DMS153 treated with DMSO at 0.1 percent for 48 hours (cell line): ENCODE measurements around the gene ALPI.

Experiments used
- DNase-seq: peaks from one replicate; lab custom pipeline; 2025; ENCODE audit not compliant: unreplicated experiment; lab: John Stamatoyannopoulos, UW

The ALPI gene

DNA sequence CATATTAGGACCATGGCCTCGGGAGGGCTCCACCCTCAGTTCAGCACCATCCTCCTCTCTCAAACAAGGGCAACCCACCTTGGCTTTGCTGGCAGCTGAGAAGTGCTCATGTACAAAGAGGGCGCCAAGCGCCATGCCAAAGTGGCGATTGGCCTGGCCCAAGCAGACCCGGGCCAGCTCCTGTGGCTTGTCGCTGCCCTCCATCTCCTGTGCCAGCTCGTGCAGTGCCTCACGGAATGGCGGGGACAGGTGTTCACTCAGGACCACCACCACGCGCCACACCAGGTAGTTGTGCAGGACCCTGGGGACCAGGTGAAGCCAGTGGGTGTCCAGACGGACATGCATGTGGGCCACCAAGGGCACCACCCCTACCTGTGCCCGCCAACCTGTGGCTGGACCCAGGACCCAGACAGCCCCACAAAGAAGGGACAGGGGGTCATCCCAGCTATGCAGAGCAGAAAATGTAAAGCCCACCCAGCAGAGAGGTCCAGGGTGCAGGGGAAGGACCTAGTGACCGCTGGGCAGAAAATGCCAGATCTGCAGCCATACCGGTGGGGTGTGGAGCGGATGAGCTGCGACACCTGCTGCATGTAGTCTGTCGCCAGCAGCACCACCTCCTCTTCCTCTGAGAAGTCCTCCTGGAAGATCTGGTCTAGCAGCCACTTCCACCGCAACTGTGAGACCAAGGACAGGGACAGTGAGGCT lies 28.1 kb downstream of the ALPI start:
- DNase-seq, result no peak

DNA sequence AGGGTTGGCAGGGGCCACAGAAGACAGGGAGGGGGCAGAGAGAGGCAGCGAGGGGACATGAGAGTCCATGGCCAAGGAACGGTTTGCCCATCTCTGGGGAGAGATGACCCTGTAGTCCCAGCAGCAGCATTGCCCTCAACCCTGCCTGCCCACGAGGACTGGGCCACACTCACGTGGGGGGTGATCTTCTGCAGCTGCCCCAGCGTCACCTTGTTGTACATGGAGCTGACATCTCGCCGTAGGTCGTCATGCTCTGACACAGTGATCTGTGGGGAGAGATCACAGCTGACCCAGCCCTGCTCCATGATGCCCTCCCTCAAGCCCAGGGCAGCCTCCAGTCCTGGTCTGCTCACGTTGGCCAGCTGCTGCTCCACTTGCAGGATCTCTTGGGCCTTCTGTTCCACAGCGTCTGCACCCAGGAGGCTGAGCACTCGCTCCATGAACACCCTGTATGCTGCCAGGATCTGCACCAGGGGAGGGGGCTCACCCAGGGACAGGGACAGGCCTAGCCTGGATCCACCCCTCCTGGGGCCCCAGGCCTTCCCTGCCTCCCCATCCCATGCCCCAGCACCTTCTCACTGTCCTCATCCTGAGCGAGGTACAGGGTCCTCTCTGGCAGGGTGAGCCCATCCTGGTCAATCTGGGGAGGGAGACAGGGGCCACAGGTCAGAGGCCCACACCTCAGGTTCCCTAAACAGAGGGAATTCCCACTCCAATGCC lies 28.8 kb downstream of the ALPI start:
- DNase-seq, result no peak

DNA sequence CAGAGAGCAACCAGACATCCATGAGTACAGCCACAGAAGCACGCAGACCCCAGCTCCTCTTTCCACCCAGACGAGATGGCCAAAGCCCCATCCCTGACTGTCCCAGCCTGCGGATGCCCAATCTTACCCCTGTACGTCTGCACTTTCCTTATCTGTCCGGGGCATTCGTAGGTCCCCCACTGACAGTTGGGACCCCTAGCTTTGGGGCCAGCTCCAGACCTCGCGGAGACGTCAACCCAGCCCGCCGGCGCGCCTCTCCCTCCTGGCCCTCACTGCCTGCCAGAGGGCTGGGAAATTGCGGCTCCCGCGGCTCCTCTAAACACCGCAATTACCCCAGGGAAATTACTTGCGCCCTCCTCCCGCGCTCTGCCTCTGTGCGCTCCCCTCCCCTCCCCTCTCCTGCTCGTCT lies 29.4 kb downstream of the ALPI start:
- no peak for DNase-seq

DNA sequence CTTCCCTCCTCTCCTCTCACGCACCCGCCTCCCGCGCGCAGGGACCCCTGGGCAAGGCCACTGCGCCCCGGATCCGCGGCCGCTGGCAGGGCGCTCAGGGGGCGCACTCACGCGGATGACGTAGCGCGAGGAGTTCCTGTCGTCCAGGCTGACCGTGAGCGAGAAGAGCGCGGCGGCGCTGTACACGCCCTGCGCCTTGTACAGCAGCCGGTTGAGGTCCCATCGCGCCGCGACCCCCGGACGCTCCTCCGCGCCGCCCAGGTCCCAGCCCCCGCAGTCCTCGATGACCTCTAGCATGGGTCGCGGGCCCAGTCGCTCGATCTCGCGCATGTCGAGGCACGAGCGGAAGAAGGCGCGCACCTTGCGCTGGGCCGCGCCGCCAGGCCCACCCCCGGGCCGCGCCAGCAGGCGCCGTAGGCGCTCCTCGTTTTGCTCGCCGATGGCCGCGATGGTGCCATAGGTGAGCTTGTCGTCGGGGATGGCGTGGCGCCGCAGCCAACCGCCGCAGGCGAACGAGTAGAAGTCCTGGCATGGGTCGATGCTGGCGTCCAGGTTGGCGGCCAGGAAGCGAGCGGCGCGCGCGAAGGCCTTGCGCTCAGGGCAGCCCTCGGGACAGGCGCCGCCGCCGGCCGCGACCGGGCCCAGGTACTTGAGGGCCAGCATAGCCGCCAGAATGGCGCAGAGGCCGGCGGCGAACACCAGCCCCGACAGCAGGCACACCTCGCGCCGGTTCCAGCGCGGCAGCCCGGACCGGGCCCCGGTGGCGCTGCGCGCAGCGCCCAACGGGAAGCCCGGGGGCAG lies 30.0 kb downstream of the ALPI start:
- DNase-seq, result no peak

DNA sequence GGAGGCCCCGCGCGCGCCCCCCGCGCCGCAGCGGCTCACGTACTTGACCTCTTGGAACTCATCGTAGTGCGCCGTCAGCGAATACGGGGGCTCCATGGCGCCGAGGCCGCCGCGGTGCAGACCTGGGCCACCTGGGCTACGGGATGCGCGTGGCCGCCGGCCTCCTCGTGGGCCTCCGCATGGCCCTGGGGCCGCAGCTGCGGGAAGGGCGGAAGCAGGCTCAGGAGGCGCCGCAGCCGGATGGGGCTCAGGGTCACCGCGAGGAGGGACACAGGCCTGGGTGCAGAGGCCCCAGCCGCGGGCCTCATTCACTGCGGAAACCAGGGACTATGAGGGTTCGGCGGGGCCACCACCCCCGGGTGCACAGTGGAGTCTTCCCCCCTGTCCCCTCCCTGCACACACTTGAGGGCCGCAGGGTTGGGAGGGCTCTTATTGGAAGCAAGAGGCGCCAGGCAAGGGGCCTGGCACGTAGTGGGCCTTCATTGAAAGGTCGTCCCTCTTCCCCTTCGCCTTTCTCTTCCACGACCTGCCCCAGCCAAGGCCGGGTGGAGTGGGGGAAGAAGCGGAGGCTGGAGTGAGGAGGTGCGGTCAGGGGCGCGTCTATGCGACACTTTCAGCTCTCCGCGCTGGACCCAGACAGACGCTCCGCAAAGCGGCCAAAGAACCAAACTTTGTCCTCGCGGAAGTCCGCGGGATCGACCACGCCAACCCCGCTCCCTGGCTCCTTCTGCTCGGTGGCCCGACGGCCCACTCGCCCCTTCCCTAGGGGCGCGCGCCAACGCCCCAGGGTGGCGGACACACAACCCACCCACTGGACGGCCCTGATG lies 30.8 kb downstream of the ALPI start:
- DNase-seq, result no peak

DNA sequence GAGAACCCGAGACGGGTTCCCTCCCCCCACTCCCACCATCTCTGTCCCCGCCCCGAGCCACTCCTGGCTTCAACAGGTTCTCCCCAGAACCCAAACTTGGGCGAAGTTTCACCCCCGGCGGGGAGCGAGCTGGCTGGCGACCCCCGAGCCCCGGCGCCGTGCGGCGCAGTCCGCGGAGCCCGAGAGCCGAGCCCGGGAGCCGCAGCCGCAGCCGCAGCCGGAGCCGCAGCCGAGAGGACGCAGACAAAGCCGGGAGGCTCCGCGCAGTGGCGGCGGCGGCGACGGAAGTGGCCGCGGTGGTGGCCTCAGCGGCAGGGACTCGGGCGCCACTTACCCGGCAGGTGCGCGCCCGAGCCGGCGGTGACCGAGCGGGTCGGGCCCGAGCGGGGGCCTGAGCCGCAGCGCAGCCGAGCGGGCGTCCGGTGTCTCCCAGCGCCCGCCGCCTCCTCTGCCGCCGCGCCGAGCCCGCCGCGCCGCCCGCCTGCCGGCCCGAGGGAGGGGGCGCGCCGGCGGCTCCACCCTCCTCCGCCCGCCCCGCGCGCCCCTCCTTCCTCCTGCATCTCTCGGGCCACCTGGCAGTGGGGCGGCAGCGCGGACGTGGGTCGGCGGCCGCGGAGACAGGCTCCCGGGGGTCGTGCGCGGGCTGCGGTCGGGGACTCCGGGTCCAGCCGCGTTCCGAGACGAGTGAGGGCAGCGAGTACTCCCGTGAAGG lies 31.6 kb downstream of the ALPI start, which contains the start of gene ECEL1:
Gene ECEL1 (minus strand): TSS at position 450 of the 712 bp plus-strand sequence. CDS start 1,181 bp downstream, outside the sequence.
- DNase-seq, result no peak

DNA sequence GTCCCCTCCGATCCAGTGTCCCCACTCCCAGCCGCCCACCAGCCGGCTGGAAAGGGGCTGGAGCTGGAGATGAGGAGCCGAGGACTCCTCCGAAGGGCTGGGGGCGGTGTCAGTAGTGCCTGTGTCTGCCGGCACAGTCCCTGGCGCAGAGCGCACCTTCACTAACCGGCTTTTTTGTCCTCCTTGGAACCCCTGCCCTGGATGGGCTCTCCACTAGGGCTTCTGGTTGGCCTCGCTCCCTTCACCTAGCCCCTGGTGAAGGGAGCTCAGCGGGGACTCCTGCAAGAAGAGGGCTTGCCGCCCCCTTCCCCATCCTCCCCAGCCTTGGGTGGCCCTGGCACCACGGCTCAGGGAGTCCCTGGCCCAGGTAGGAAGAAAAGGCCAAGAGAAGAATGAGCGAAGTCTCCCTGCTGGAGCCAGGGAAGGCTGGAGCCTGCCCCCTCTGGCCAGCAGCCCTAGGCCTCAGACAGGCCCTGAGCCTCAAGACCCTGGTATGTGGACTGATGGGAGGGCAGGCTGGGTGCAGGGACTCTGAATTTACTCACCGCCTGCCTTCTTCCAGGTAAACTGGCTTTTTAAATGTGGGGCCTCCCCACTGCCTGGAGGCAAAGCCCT lies 32.3 kb downstream of the ALPI start:
- DNase-seq, result no peak

DNA sequence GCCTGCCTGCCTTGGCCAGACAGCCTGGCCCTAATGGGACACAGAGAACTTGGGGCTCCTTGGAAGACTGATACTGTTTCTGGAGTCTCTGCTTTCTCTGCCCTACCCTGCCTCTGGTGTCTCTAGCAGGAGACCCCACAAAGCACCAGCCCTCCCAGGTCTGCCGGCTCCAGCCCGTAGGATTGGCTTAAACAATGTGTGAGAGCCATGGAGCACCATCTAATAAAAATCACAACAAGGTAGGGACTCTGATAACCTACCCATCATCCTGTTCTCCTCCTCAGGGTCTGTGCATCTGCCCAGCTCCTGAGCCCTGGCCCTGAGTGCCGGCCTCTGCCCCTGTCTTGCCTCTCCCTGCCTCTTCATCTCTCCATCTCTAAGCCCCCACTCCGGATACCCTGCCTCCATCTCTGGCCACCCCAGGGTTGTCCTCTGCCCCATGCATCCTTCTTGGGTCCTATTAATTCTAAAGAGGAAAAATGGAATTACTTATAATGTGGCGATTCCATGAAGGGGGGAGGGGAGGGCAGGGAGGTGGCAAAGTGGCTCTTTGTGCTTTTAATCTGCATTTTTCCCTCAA lies 32.9 kb downstream of the ALPI start:
- no peak for DNase-seq

DNA sequence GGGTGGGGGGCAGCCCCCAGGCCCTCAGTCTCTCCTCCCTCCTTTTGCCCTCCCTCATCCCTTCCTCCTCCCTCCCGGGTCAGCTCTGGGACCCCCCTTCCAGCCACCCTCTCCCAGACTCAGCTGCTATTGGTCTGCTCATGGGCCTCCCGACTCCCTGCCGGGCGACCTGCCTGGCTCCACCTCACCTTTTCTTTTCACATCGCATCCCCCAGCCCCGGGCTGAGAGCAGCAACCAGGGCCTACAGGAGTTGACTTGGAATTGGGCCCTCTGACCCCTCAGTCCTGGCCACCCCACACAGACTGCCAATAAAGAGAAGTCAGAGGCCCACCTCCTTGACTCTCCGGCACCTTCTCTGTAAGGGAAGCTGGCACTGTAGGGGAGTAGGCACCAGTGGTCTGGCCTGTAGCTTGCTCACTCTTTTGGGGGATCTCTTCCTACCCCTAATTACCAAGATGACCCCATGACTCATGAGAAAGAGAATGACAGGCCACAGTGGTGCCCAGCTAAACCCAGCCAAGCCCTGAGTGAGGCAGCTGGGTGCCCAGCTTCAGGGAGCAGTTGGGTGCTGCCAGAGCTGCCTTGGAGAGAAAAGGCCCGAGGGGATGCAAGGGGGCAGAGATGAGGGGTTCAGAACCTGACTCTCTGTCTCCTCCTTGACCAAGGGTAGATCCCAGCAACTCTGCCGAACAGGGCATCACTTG lies 33.7 kb downstream of the ALPI start:
- DNase-seq, result no peak

DNA sequence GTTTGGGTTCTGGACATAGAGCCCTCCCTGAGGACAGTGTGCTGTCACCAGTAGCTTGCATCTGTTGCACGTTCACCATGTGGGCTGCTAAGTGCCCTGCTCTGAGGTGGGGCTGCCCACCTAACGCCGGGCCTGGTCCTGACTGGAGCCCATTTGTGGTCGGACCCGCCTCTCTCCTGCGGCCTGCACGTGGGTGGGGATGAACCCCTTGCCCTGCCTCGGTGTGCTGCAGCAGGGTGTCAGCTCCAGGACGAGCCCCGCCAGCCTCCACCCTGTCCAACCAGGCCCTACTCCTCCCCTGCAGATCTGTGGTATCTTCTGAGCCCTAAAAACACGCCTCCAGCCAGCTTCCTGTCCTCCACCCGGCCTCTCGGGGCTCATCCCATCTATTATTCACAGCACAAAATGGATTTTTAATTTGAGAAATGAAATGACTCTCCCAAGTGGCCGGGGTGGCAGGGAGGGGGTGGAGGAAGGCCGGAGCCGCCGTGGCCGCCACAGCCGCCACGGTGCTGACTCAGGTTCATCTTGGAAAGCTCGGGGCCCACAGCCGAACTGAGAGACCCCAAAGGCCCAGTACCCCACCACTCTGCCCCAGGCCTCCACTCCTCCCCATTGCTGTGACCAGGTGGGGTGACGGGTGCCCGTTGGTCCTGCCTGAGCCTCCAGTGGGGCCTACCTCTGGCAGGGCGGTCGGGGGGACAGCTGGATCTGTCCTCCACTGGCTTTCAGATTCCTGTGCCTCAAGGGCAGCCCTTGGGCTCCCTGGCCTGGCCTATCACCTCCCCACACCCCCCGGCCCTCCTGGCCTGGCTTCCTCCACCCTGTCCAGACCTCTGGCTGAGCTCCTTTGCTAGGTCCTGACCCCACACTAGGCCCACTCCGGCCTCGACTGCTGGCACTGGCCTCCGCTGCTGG lies 34.5 kb downstream of the ALPI start:
- DNase-seq, result no peak

DNA sequence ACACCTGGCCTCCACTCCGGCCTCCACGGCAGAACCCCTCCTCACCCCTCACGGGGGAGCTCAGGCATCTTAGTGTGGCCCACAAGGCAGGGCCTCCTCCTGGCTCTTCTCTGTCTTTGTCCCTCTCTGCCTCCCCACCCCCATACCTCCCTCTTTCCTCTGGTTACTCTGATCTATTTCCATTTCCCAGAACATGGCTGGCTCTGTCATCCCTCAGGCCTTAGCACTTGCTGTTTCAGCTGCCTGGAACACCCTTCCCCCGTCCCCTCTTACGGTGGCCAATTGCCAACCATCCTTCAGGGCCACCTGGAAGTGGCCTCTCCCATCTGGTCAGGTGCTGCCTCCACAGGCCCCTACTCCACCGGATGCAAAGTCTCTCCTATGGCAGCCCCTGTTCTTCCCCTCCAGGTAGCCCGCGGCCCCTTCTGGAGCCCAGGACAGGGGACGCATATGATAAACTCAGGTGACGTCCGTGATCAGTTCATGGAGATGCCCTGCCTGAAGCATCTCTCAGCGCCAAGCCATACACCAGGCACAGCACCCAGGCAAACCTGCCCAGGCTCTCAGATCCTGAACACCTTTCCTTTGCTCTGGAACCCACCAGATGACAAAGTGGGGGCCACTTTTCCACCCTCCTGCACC lies 35.3 kb downstream of the ALPI start:
- no peak for DNase-seq

DNA sequence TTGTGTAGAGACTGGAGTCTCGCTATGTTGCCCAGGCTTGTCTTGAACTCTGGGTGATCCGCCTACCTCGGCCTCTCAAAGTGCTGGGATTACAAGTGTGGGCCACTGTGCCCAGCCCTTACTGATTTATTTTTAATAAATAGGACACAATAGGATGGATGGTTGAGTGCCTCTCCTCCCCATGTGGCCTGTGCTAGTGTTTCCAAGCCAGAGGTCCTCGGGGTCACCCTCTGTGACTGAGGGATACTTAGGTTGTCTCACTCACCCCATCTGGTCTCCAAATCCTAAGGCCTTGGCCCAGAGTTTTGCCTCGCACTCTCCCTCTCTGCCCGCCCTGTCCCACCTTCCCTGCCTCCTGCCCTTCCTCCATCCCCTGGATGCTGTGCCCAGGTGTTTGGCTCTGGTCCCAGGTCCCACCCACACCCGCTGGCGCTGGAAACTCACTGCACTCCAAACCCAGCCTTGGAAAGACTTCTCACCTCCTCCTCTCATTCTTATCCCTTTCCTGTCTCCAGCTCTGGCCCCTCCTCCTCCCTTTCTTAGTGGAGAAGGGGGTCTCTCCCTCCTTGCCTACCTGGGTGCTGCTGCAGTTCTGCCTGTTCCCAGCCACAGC lies 36.4 kb downstream of the ALPI start:
- DNase-seq, result no peak

DNA sequence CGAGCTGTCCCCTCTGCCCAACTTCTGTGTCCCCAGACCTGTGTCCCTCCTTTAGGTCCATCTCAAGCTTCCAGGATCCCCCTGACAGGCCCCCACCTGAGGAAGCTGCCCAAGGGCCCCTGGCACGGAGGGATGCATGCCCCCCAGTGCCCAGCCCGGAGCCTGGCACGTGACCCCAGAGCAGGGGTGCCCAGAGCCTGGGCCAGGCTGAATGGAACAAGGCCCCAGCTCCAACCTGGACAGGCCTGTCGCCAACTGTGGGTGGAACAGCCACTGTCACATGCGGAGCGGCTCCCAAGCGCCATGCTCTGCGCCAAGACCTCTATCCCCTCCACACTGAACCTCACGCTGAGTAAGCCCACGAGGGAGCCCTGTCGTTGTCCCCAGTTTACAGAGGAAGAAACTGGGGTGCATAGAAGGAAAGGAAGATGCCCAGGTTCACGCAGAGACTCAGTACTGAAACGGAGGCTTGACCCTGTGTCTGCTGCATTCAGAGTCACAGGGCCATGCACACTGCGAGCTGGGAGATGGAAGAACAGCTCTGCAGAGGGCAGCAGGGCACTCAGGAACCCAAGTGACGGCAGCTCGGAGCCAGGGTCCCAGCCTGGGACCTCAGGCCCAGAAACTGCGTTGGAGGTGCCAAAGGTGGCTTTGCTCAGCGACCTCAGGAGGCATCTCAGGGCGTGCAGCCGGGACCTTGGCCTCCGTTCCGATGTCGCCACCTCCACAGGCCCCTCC lies 37.2 kb downstream of the ALPI start:
- DNase-seq, result no peak

DNA sequence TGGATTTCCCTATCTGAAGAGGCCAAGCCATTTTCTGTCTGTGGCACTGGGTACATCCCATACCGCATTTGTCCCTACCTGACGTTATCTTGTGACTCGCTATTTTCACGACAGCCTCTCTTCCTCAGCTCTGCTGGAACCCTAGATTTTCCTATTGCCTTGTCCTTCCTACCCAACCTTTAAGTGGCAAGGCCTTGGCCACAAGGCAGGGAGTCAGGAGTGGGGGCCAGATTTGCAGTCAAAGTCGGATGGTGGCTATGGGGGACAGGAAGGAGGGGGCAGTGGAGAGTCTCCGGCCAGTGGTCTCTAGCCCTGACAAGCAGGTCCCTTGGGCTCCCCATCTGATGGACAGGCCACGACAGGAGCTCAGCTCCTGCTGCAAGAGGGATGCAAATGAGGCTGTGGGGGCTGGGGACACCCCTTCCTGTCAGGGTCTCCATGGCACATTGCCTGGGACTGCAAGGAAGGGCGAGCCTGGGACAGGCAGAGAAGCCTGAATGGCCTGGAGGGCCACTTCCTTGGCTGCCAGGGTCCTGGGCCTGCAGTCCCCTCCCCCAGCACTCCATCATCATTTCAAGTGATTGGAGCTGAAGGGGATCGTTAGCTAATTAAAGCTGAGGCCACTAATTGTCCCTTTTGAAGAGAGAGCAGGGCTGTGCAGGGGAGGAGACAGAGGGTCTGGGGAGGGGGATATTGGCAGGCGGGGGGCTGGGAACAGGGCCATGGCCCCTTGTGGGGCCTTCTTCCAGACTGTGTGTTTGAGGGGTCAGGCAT lies 37.9 kb downstream of the ALPI start:
- DNase-seq, result no peak

DNA sequence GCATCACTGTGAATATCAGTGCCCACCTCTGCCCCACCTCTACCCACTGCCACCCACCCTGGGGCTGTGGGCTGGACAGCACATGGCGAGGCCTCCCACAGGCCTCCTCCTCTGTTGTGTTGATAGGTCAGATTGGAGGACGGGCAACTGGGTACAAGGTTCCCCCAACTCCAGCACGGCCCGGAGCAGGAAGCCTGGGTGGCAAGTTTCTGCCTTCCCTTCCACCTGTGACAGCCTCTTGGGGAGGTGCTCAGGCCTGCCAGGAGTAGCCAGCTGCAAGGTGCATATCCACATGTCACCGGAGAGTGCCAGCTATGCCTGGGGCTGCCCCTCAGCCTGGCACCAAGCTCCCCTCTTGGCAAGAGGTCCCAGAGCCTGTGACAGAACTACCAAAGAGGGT lies 38.6 kb downstream of the ALPI start:
- no peak for DNase-seq

DNA sequence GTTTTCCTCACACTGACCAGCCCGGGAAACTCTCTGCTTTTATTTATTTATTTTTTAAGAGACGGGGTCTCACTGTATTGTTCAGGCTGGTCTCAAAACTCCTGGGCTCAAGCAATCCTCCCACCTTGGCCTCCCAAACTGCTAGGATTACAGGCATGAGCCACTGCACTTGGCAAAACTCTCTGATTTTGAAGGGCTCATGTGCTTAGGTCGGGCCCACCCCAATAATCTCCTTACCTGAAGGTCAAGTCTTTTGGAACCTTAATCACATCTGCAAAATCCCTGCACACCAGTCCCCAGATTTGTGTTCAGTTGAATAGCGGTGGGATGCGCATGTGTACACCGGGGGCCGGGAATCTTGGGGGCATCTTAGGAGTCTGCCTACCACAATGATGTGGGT lies 39.3 kb downstream of the ALPI start:
- DNase-seq, result no peak
